Brain microvascular endothelial cell (primary cell): ENCODE data around the gene C12orf56.
"Not testable (repeated sequence)": the region's sequence is repeated elsewhere in the genome, so short reads cannot be mapped to it uniquely, and the experiment has no call there.

ENCODE experiments used
- DNase-seq: peaks from one replicate; pipeline ENCODE4 v3.0.0-alpha.2; 2020
- H3K27ac ChIP-seq: fragments of 250-450 bp; sonication (Bioruptor Pico); 2 replicates; pipeline ENCODE4 v1.5.1; 2020; ENCODE audit warnings: mild to moderate bottlenecking, moderate library complexity
- H3K27me3 ChIP-seq: fragments of 250-450 bp; sonication (Bioruptor Pico); replicated peaks from 2 replicates; pipeline ENCODE4 v1.5.1; 2020; ENCODE audit warnings: mild to moderate bottlenecking
- H3K36me3 ChIP-seq: fragments of 250-450 bp; sonication (Bioruptor Pico); replicated peaks from 2 replicates; pipeline ENCODE4 v1.5.1; 2020; ENCODE audit warnings: mild to moderate bottlenecking
- H3K4me3 ChIP-seq: 2 replicates; pipeline ENCODE4 v1.5.1; 2011; ENCODE audit warnings: low read depth, mild to moderate bottlenecking, control low read depth, low read length, moderate library complexity
- in situ Hi-C: cut with HindIII; loops from 2 replicates; pipeline ENCODE4 v1.10.0; 2017; ENCODE audit warnings: low sequenced_read_pairs, low pct_ligation_motif_present
- TF ChIP-seq, protein P1 (sequence below): IDR thresholded peaks from 2 replicates; pipeline ENCODE4 v1.5.1; 2011; ENCODE audit warnings: low read depth, mild to moderate bottlenecking, moderate library complexity, low read length, control low read depth, inconsistent platforms; ENCODE audit errors: missing control alignments

The C12orf56 gene

DNA sequence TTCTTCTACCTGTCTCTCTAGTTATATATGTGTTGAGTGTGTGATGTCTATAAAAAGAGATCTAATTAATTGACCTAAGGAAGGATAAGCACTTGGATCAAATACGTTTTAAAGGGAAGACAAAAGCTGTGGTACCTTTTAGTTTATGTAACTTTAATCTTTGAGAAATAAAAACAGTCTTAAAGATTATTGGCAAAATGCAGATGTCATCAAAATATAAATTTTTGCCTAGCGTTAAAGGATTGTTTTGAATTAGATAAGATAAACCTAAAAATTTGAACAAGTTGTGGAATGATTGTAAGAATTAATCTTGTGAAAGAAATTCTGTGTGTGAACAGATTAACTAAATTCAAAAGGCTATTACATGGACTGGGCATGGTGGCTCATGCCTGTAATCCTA lies 42.9 kb downstream of the C12orf56 start:
- Histone ChIP-seq H3K27me3 (no peaks in the 10 kb centered on the region), H3K36me3 (no peaks in the 10 kb centered on the region), H3K4me3 (no peak overlapping the region), H3K27ac (no peak overlapping the region)
- no peak for DNase-seq
- in situ Hi-C loops, result no loop called here
- TF ChIP-seq, protein P1, sequence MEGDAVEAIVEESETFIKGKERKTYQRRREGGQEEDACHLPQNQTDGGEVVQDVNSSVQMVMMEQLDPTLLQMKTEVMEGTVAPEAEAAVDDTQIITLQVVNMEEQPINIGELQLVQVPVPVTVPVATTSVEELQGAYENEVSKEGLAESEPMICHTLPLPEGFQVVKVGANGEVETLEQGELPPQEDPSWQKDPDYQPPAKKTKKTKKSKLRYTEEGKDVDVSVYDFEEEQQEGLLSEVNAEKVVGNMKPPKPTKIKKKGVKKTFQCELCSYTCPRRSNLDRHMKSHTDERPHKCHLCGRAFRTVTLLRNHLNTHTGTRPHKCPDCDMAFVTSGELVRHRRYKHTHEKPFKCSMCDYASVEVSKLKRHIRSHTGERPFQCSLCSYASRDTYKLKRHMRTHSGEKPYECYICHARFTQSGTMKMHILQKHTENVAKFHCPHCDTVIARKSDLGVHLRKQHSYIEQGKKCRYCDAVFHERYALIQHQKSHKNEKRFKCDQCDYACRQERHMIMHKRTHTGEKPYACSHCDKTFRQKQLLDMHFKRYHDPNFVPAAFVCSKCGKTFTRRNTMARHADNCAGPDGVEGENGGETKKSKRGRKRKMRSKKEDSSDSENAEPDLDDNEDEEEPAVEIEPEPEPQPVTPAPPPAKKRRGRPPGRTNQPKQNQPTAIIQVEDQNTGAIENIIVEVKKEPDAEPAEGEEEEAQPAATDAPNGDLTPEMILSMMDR, result no peak

DNA sequence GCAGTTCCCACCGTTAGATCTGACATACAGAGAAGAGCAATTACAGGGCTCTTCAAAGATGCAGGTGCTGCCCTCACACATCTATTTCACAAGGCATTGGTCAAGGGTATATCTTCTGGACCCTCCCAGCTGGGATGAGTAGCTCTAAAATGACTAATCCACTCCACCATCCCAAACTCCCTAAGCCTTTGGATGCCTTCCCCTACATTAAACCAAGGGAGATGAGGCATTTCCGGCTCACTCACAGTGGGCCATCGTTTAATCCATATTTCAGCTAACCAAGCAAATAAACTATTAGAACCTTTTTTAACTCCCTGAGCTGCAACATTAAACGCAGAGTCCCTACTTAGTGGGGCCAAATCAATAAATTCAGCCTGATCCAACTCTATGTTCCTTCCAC lies 45.9 kb downstream of the C12orf56 start:
- in situ Hi-C loops, H3K27me3 ChIP-seq, H3K4me3 ChIP-seq, H3K27ac ChIP-seq, H3K36me3 ChIP-seq, DNase-seq: not testable (repeated sequence)

DNA sequence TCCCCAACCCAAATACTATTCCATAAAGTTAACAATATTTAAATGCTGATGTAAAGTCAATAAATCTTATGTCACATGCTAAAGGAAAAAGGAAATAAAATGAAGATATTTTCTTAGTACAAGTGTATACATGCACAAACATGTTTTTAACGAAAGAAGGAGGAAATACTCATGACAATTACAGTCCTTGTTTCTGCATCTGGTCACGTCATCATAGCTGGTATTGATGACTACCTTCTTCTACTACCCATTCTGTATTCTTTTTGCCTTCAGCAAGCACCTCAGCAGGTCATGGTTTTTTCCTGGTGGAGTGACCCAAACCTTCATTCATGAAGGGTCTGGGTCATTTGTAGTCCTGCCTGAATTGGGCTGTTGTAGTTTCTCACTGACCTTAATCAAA lies 50.0 kb downstream of the C12orf56 start:
- DNase-seq, in situ Hi-C loops, H3K27me3 ChIP-seq, H3K36me3 ChIP-seq, H3K27ac ChIP-seq, H3K4me3 ChIP-seq: not testable (repeated sequence)

DNA sequence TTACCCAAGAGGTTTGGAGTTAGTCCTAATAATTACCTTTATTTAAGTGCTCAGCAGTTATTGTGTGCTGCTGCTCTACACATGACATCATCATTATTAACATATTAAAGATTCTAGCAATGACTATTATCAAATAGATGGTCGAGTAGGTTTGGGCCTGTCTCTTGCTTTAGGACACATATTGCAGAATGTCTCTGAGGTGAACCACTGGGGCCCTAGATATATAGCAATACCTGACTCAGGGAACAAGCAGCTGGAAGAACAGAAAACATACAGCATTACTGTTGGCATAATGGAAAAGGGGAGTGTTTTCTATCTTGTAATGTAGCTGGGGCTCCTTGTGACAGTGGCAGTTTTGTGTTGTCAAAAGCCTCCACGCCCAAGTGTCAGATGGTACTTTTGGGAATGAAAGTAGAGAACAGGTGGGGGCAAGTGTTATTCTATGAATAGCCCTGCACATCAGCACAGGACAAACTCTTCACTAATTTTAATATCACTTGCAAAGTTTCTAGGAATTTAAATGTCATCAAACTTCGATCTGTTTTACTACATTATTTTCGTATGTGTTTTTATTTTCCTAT lies 54.6 kb downstream of the C12orf56 start:
- Histone ChIP-seq H3K4me3 (no peak overlapping the region), H3K27me3 (no peaks in the 10 kb centered on the region), H3K27ac (no peak overlapping the region), H3K36me3 (no peaks in the 10 kb centered on the region)
- TF ChIP-seq, protein P1, result no peak
- in situ Hi-C loops, result no loop called here
- DNase-seq, result no peak

DNA sequence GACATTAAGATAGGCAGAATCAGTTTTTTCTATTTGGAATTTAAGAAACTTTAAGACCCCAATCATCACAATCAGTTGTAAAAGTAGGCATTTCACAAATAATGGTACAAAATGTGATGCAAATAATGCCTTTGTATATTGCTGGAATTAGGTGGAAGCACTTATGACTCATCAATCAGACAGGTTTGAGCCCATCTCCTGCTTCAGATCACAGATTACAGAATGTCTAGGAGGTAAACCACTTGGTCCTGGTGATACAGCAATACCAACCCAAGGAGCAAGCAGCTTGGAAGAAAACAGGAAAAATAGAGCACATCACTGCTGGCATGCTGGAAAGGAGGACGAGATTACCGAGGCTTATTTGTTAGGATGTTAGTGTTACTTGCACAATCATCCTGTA lies 57.6 kb downstream of the C12orf56 start:
- DNase-seq, result no peak
- TF ChIP-seq, protein P1, result no peak
- Histone ChIP-seq H3K4me3 (no peak overlapping the region), H3K36me3 (no peaks in the 10 kb centered on the region), H3K27me3 (no peaks in the 10 kb centered on the region), H3K27ac (no peak overlapping the region)
- in situ Hi-C loops, result no loop called here

DNA sequence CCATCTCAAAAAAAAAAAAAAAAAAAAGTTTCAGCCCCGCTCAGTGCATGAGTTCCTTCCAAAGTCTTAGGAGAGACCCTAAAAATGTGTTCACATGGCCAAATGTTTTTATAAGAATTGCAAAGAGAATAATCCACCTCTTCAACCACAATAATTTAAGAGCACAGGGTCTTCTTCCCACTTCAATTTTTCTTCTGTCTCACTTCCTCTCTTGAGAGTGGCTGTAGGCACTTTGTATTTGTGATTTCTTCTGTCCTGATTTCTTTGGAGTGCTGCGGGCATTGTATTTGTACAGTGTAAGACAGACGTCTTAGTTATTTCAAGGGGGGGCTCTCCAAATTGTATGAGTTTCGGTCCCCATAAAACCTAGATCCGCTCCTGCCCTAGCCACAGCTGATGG lies 58.3 kb downstream of the C12orf56 start:
- H3K4me3 ChIP-seq, result no peak overlapping the region
- no peaks in the 10 kb centered on the region for H3K27me3 ChIP-seq
- in situ Hi-C loops, result no loop called here
- TF ChIP-seq, protein P1, result no peak
- no peak for DNase-seq
- no peaks in the 10 kb centered on the region for H3K36me3 ChIP-seq
- no peak overlapping the region for H3K27ac ChIP-seq

DNA sequence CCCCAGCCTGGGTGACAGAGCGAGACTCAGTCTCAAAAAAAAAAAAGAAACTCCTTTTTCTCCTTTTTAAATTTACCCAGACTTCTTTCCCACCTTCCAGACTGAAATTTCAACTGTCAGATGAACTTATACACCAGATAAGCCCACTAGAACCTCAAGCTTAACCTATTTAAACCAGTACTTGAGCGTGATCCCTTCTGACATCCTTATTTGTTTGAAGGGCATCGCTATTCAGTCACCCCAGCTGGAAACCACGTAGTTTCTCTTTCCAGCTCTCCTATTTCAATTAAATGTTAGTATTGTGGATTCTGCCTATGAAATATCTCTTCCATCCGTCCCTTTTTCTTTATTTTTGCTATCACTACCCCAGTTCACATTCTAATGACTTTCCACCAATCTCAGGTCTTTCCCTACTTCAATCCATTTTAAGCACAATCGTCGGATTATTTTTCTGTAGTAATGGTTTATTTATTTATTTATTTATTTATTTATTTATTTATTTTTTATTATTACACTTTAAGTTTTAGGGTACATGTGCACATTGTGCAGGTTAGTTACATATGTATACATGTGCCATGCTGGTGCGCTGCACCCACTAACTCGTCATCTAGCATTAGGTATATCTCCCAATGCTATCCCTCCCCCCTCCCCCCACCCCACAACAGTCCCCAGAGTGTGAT lies 61.4 kb downstream of the C12orf56 start:
- in situ Hi-C loops, H3K27ac ChIP-seq, H3K36me3 ChIP-seq, H3K4me3 ChIP-seq, H3K27me3 ChIP-seq, DNase-seq: not testable (repeated sequence)
